ENCODE measurements around the gene MTHFR.

Gene MTHFR

GRCh38 chr1:11778336-11778735 is 27.4 kb downstream of the MTHFR start:
- no peak overlapping the region for H3K4me3 ChIP-seq (ENCODE audit: low read depth, low read length)
- no peak for TF ChIP-seq CTCF (IDR thresholded peaks at IDR 0.05; ENCODE audit: low read depth, low read length)

GRCh38 chr1:11777658-11778322 is 28.0 kb downstream of the MTHFR start:
- no peak overlapping the region for H3K4me3 ChIP-seq (ENCODE audit: low read depth, low read length)
- no peak for TF ChIP-seq CTCF (IDR thresholded peaks at IDR 0.05; ENCODE audit: low read depth, low read length)

- TF ChIP-seq CTCF (IDR thresholded peaks at IDR 0.05; ENCODE audit: low read depth, low read length), result no peak
- H3K4me3 ChIP-seq (ENCODE audit: low read depth, low read length), result no peak overlapping the region
These were observed 31.0 kb downstream of the MTHFR start for GRCh38 chr1:11774753-11775152.

GRCh38 chr1:11772458-11772857 is 33.3 kb downstream of the MTHFR start:
- no peak for TF ChIP-seq CTCF (IDR thresholded peaks at IDR 0.05; ENCODE audit: low read depth, low read length)
- H3K4me3 ChIP-seq (ENCODE audit: low read depth, low read length), result no peak overlapping the region

- H3K4me3 ChIP-seq (ENCODE audit: low read depth, low read length), result no peak overlapping the region
- no peak for TF ChIP-seq CTCF (IDR thresholded peaks at IDR 0.05; ENCODE audit: low read depth, low read length)
These were observed 34.2 kb downstream of the MTHFR start for GRCh38 chr1:11771481-11772043.

GRCh38 chr1:11770011-11770410 is 35.8 kb downstream of the MTHFR start:
- no peak for TF ChIP-seq CTCF (IDR thresholded peaks at IDR 0.05; ENCODE audit: low read depth, low read length)
- H3K4me3 ChIP-seq (ENCODE audit: low read depth, low read length), result no peak overlapping the region

GRCh38 chr1:11769274-11769673 is 36.5 kb downstream of the MTHFR start:
- H3K4me3 ChIP-seq (ENCODE audit: low read depth, low read length), result no peak overlapping the region
- no peak for TF ChIP-seq CTCF (IDR thresholded peaks at IDR 0.05; ENCODE audit: low read depth, low read length)
